Endodermal cell (in vitro differentiated cells): ENCODE measurements around the gene C1orf174. TPM values are rescaled to one million over a fixed set of nuclear protein-coding genes. Genes with fewer than 3 reads are reported as not detected.

Experiments used
- DNase-seq: peaks from one replicate; pipeline ENCODE4 v3.0.0-alpha.2; 2017
- H3K27ac ChIP-seq: 2 replicates; pipeline ENCODE4 v1.5.1; 2013; ENCODE audit warnings: mild to moderate bottlenecking, low read depth, low read length, moderate library complexity
- H3K27me3 ChIP-seq: 2 replicates; pipeline ENCODE4 v1.6.1; 2013; ENCODE audit warnings: mild to moderate bottlenecking, low read length, moderate library complexity; ENCODE audit not compliant: insufficient read depth, control insufficient read depth, poor library complexity, severe bottlenecking
- H3K36me3 ChIP-seq: 2 replicates; pipeline ENCODE4 v1.7.0; 2013; ENCODE audit warnings: mild to moderate bottlenecking, low read length, moderate library complexity; ENCODE audit not compliant: control insufficient read depth, insufficient read depth
- H3K4me1 ChIP-seq: one replicate; pipeline ENCODE4 v1.7.0; 2013; ENCODE audit warnings: low read length; ENCODE audit not compliant: control insufficient read depth, insufficient read depth
- H3K4me3 ChIP-seq: 2 replicates; pipeline ENCODE4 v1.5.1; 2013; ENCODE audit warnings: mild to moderate bottlenecking, low read length, moderate library complexity
- H3K9ac ChIP-seq: 2 replicates; pipeline ENCODE4 v1.6.1; 2013; ENCODE audit warnings: mild to moderate bottlenecking, low read length, moderate library complexity; ENCODE audit not compliant: poor library complexity, severe bottlenecking; ENCODE audit errors: extremely low read depth
- H3K9me3 ChIP-seq: 2 replicates; pipeline ENCODE4 v1.6.1; 2013; ENCODE audit warnings: mild to moderate bottlenecking, low read length, moderate library complexity; ENCODE audit not compliant: control insufficient read depth
- H3K27ac Mint-ChIP-seq: 2 replicates; pipeline ENCODE4 v1.8.0; 2020; ENCODE audit warnings: mixed read lengths
- H3K27me3 Mint-ChIP-seq: 2 replicates; pipeline ENCODE4 v1.8.0; 2021; ENCODE audit warnings: mild to moderate bottlenecking, mixed read lengths; ENCODE audit not compliant: insufficient read depth
- H3K36me3 Mint-ChIP-seq: 2 replicates; pipeline ENCODE4 v1.8.0; 2020; ENCODE audit warnings: low read depth, mixed read lengths
- H3K4me1 Mint-ChIP-seq: 2 replicates; pipeline ENCODE4 v1.8.0; 2020; ENCODE audit warnings: mixed read lengths
- H3K4me3 Mint-ChIP-seq: 2 replicates; pipeline ENCODE4 v1.8.0; 2020; ENCODE audit warnings: mild to moderate bottlenecking, moderate library complexity, mixed read lengths
- H3K9me3 Mint-ChIP-seq: 2 replicates; pipeline ENCODE4 v1.8.0; 2020; ENCODE audit warnings: mild to moderate bottlenecking, mixed read lengths
- WGBS, 2 experiments: methylation state at CpG; one replicate each; pipeline versions ENCODE4 v1.1.5 to v1.1.7; 2013; ENCODE audit warnings: missing lambda C conversion rate in 2 of 2, mixed read lengths in 1 of 2; ENCODE audit not compliant: insufficient coverage in 1 of 2, insufficient read length in 1 of 2; 5-methylcytosine and 5-hydroxymethylcytosine counted together
- total RNA-seq, 2 donors: library from RNA; stranded (reverse); fragmentation: NEBNext Ultra II Directional in 1 of 2; extraction: Animal tissue kit (Norgen Biotek cat#: 25700) in 1 of 2; gene quantifications; 2 replicates in 1 of 2; 3 replicates in 1 of 2; pipeline ENCODE4 v1.2.1, GENCODE V29; 2021
- TF ChIP-seq, protein P1 (sequence below): fragments of 200-600 bp; sonication (generic); conservative IDR thresholded peaks from 2 replicates; pipeline ENCODE4 v1.5.0; 2021; ENCODE audit warnings: antibody characterized with exemption, mild to moderate bottlenecking

The C1orf174 gene
- total RNA-seq, 2 donors from 2014 or later = 28.4 to 38.4 TPM

GRCh38 chr1:3880429-3881192 lies 19.5 kb downstream of the C1orf174 start:
- no peaks in the 10 kb centered on the region for H3K4me1 Mint-ChIP-seq
- H3K36me3 Mint-ChIP-seq = peaks cover 49% of the 10 kb centered on the region
- Histone ChIP-seq H3K4me1 (no peaks in the 10 kb centered on the region), H3K36me3 (peaks cover 22% of the 10 kb centered on the region), H3K27ac (no peak overlapping the region), H3K9ac (no peak overlapping the region), H3K27me3 (no peaks in the 10 kb centered on the region), H3K9me3 (peaks cover 16% of the 10 kb centered on the region), H3K4me3 (no peak overlapping the region)
- peaks cover 21% of the 10 kb centered on the region for H3K9me3 Mint-ChIP-seq
- no peak overlapping the region for H3K4me3 Mint-ChIP-seq
- H3K27ac Mint-ChIP-seq = no peak overlapping the region
- TF ChIP-seq, protein P1, sequence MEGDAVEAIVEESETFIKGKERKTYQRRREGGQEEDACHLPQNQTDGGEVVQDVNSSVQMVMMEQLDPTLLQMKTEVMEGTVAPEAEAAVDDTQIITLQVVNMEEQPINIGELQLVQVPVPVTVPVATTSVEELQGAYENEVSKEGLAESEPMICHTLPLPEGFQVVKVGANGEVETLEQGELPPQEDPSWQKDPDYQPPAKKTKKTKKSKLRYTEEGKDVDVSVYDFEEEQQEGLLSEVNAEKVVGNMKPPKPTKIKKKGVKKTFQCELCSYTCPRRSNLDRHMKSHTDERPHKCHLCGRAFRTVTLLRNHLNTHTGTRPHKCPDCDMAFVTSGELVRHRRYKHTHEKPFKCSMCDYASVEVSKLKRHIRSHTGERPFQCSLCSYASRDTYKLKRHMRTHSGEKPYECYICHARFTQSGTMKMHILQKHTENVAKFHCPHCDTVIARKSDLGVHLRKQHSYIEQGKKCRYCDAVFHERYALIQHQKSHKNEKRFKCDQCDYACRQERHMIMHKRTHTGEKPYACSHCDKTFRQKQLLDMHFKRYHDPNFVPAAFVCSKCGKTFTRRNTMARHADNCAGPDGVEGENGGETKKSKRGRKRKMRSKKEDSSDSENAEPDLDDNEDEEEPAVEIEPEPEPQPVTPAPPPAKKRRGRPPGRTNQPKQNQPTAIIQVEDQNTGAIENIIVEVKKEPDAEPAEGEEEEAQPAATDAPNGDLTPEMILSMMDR = no peak
- 93 to 96% methylated on average over 16 to 20 of the region's 20 CpGs for WGBS, 2 experiments
- no peaks in the 10 kb centered on the region for H3K27me3 Mint-ChIP-seq
- no peak for DNase-seq

DNA sequence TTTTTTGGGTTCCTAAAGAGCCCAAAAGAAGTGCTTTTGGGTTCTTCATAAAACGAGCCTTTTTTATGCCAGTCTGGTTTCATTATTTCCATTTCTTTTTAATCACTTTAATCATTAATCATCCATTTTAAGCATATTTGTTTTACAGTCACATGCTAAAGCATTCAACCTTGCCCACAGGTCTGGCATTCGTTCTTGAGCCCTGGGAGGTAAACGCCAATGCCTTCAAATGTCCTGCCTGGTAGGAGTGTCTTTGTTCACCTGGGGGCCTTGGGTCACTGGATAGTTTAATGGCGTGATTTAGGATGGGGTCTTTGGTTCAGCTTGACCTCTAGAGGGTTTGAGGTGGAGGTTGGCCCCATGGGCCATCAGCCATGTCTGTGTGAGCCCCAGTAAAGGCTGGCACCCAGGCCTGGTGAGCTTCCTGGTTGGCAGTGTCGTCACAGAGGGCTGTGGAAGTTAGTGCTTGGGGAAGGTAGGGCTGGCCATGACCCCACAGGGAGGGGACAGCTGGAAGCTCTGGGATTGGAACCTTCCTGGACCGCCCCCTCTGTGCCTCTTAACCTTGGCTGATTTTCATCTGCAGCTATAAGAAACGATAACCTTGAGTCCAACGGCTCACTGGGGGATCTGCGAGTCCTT lies 20.2 kb downstream of the C1orf174 start:
- Mint-ChIP-seq H3K9me3 (peaks cover 21% of the 10 kb centered on the region), H3K36me3 (peaks cover 54% of the 10 kb centered on the region), H3K27me3 (no peaks in the 10 kb centered on the region), H3K4me1 (no peaks in the 10 kb centered on the region), H3K4me3 (no peak overlapping the region), H3K27ac (no peak overlapping the region)
- Histone ChIP-seq H3K27ac (no peak overlapping the region), H3K36me3 (peaks cover 20% of the 10 kb centered on the region), H3K4me1 (no peaks in the 10 kb centered on the region), H3K9me3 (peaks cover 16% of the 10 kb centered on the region), H3K9ac (no peak overlapping the region), H3K27me3 (no peaks in the 10 kb centered on the region), H3K4me3 (no peak overlapping the region)
- no peak for DNase-seq
- 82 to 95% methylated on average over 6 to 9 of the region's 9 CpGs for WGBS, 2 experiments
- TF ChIP-seq, protein P1 = no peak

DNA sequence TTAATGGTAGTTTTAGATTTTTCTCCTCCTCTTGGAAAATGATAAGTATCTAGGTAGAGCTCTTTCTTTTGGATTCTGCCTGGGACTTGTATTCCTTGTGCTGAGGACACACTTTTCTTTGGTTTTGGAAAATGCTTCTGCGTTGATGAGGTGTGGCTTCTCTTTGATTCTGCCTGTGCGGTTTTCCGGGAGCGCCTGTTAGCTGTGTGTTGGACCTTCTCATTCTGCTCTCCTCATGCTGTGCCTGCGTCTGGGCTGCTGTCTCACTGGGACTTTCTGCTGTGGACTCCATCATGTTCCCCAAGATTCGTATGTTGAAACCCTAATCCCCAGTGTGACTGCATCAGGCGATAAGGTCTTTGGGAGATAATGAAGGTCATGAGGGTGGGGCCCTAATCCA lies 21.0 kb downstream of the C1orf174 start:
- Mint-ChIP-seq H3K4me1 (no peaks in the 10 kb centered on the region), H3K27ac (no peak overlapping the region), H3K36me3 (peaks cover 51% of the 10 kb centered on the region), H3K27me3 (no peaks in the 10 kb centered on the region), H3K4me3 (no peak overlapping the region), H3K9me3 (peaks cover 21% of the 10 kb centered on the region)
- DNase-seq = no peak
- no peak overlapping the region for H3K27ac ChIP-seq
- peaks cover 16% of the 10 kb centered on the region for H3K9me3 ChIP-seq
- no peaks in the 10 kb centered on the region for H3K4me1 ChIP-seq
- peaks cover 21% of the 10 kb centered on the region for H3K36me3 ChIP-seq
- H3K27me3 ChIP-seq = no peaks in the 10 kb centered on the region
- TF ChIP-seq, protein P1 = no peak
- no peak overlapping the region for H3K4me3 ChIP-seq
- 95 to 97% methylated on average over 5 to 7 of the region's 7 CpGs for WGBS, 2 experiments
- no peak overlapping the region for H3K9ac ChIP-seq
